HEK293 (cell line): ENCODE measurements around the gene ADAM33.

ENCODE experiments used
- CTCF ChIA-PET: fragments of 350-600 bp; formaldehyde crosslinking; extraction: SDS; loops from one replicate; lab custom pipeline; 2021; ENCODE audit warnings: antibody characterized with exemption; lab: Yijun Ruan, JAX
- POLR2A ChIA-PET: fragments of 300-600 bp; formaldehyde crosslinking; extraction: SDS; loops from one replicate; lab custom pipeline; 2020; ENCODE audit warnings: antibody characterized with exemption, inconsistent platforms; lab: Yijun Ruan, JAX
- H3K27ac ChIP-seq: fragments of 200-500 bp; sonication (Bioruptor generic); 2 replicates; pipeline ENCODE4 v1.5.1; 2014; ENCODE audit warnings: low read depth, low read length, control low read depth, inconsistent platforms; ENCODE audit errors: extremely low read depth
- H3K36me3 ChIP-seq, 2 experiments: fragments of 200-500 bp in 1 of 2; sonication (Bioruptor generic) in 1 of 2; 1 replicate in 1 of 2; 2 replicates in 1 of 2; pipeline ENCODE4 v1.5.1; 2014 to 2017; ENCODE audit warnings: inconsistent platforms in 2 of 2, low read length in 2 of 2; ENCODE audit not compliant: control insufficient read depth in 2 of 2, insufficient read depth in 1 of 2
- H3K4me1 ChIP-seq: fragments of 200-500 bp; sonication (Bioruptor generic); 2 replicates; pipeline ENCODE4 v1.5.1; 2014; ENCODE audit warnings: mild to moderate bottlenecking, low read length, inconsistent platforms; ENCODE audit not compliant: control insufficient read depth, insufficient read depth
- H3K4me3 ChIP-seq: 2 replicates; pipeline ENCODE4 v1.5.1; 2011; ENCODE audit warnings: low read depth, mild to moderate bottlenecking, control low read depth, low read length, moderate library complexity
- H3K9me3 ChIP-seq: fragments of 200-500 bp; sonication (Bioruptor generic); 2 replicates; pipeline ENCODE4 v1.5.1; 2014; ENCODE audit warnings: low read depth, low read length, inconsistent platforms; ENCODE audit not compliant: control insufficient read depth, insufficient read depth
- AEBP2 ChIP-seq: fragments of 450-650 bp; formaldehyde crosslinking; IDR thresholded peaks from 2 replicates; pipeline ENCODE4 v1.5.1; 2016; ENCODE audit warnings: missing biosample characterization, missing genetic modification characterization, borderline replicate concordance
- BCL11A ChIP-seq: fragments of 450-650 bp; formaldehyde crosslinking; IDR thresholded peaks from 2 replicates; pipeline ENCODE4 v1.5.1; 2016; ENCODE audit warnings: low read depth, missing biosample characterization, missing genetic modification characterization
- GFI1B ChIP-seq: fragments of 450-650 bp; formaldehyde crosslinking; IDR thresholded peaks from 2 replicates; pipeline ENCODE4 v1.5.1; 2016; ENCODE audit warnings: missing biosample characterization, missing genetic modification characterization
- GLIS1 ChIP-seq: fragments of 450-650 bp; formaldehyde crosslinking; IDR thresholded peaks from 2 replicates; pipeline ENCODE4 v1.5.1; 2016; ENCODE audit warnings: missing biosample characterization, missing genetic modification characterization
- HOXC10 ChIP-seq: sonication (generic); formaldehyde crosslinking; IDR thresholded peaks from 2 replicates; pipeline ENCODE4 v1.8.1; 2023; ENCODE audit warnings: mild to moderate bottlenecking, missing genetic modification reagents
- SP3 ChIP-seq: fragments of 450-650 bp; formaldehyde crosslinking; IDR thresholded peaks from 2 replicates; pipeline ENCODE4 v1.5.1; 2016; ENCODE audit warnings: missing biosample characterization, missing genetic modification characterization
- ZNF354C ChIP-seq: fragments of 450-650 bp; formaldehyde crosslinking; IDR thresholded peaks from 2 replicates; pipeline ENCODE4 v1.5.1; 2016; ENCODE audit warnings: missing biosample characterization, missing genetic modification characterization, low read depth, borderline replicate concordance
- ZNF501 ChIP-seq: fragments of 450-650 bp; formaldehyde crosslinking; IDR thresholded peaks from 2 replicates; pipeline ENCODE4 v1.5.1; 2016; ENCODE audit warnings: missing biosample characterization, missing genetic modification characterization
- ZNF561 ChIP-seq: fragments of 450-650 bp; IDR thresholded peaks from 2 replicates; pipeline ENCODE4 v1.5.1; 2018; ENCODE audit warnings: missing biosample characterization, missing genetic modification characterization, borderline replicate concordance
- ZNF645 ChIP-seq: fragments of 450-650 bp; formaldehyde crosslinking; IDR thresholded peaks from 2 replicates; pipeline ENCODE4; 2016; ENCODE audit warnings: missing biosample characterization, missing genetic modification characterization
- ZNF776 ChIP-seq: fragments of 450-650 bp; formaldehyde crosslinking; IDR thresholded peaks from 2 replicates; pipeline ENCODE4 v1.5.0; 2017; ENCODE audit warnings: missing biosample characterization, missing genetic modification characterization, borderline replicate concordance
- ZNF843 ChIP-seq: fragments of 450-650 bp; formaldehyde crosslinking; IDR thresholded peaks from 2 replicates; pipeline ENCODE4 v1.5.1; 2016; ENCODE audit warnings: missing biosample characterization, missing genetic modification characterization
- TF ChIP-seq, protein P1 (sequence below): fragments of 450-650 bp; formaldehyde crosslinking; conservative IDR thresholded peaks from 2 replicates; pipeline ENCODE4 v1.5.1; 2016; ENCODE audit warnings: low read depth, missing biosample characterization, missing genetic modification characterization
- TF ChIP-seq, protein P2 (sequence below): fragments of 450-650 bp; formaldehyde crosslinking; IDR thresholded peaks from 2 replicates; pipeline ENCODE4 v1.5.1; 2016; ENCODE audit warnings: missing biosample characterization, missing genetic modification characterization
- TF ChIP-seq, protein P3 (sequence below): fragments of 450-650 bp; formaldehyde crosslinking; IDR thresholded peaks from 2 replicates; pipeline ENCODE4 v1.5.1; 2016; ENCODE audit warnings: missing biosample characterization, missing genetic modification characterization

The ADAM33 gene

DNA sequence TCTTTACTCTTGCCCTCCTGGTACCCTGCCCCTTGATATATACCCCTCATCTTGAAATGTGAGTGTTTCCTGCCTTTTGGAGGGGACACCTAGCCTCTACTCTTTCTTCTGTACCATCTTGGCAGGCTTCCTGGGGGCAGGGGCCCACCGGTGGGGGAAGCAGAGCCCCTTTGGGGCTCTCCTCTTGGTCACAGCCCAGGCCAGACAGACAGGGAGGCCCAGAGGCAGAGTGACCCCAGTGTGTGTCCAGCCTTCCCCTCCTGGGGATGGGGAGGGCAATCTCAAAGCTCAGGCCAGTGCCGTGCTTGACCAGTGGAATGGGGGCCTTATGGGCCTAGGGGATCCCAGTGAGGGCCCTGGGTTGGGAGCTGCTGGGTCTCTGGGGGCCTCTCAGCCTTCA, 3.6 kb downstream of the ADAM33 start:
- H3K27ac ChIP-seq, result no peak overlapping the region
- TF ChIP-seq, protein P1, sequence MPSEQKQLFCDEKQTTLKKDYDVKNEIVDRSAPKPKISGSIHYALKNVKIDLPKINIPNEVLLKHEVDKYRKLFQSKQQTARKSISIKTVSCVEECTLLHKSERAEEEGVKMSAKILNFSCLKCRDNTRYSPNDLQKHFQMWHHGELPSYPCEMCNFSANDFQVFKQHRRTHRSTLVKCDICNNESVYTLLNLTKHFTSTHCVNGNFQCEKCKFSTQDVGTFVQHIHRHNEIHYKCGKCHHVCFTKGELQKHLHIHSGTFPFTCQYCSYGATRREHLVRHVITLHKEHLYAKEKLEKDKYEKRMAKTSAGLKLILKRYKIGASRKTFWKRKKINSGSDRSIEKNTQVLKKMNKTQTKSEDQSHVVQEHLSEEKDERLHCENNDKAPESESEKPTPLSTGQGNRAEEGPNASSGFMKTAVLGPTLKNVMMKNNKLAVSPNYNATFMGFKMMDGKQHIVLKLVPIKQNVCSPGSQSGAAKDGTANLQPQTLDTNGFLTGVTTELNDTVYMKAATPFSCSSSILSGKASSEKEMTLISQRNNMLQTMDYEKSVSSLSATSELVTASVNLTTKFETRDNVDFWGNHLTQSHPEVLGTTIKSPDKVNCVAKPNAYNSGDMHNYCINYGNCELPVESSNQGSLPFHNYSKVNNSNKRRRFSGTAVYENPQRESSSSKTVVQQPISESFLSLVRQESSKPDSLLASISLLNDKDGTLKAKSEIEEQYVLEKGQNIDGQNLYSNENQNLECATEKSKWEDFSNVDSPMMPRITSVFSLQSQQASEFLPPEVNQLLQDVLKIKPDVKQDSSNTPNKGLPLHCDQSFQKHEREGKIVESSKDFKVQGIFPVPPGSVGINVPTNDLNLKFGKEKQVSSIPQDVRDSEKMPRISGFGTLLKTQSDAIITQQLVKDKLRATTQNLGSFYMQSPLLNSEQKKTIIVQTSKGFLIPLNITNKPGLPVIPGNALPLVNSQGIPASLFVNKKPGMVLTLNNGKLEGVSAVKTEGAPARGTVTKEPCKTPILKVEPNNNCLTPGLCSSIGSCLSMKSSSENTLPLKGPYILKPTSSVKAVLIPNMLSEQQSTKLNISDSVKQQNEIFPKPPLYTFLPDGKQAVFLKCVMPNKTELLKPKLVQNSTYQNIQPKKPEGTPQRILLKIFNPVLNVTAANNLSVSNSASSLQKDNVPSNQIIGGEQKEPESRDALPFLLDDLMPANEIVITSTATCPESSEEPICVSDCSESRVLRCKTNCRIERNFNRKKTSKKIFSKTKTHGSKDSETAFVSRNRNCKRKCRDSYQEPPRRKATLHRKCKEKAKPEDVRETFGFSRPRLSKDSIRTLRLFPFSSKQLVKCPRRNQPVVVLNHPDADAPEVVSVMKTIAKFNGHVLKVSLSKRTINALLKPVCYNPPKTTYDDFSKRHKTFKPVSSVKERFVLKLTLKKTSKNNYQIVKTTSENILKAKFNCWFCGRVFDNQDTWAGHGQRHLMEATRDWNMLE, result no peak
- TF ChIP-seq ZNF501 (tag by site-specific recombination), result no peak
- TF ChIP-seq ZNF561 (tag by site-specific recombination), result no peak
- TF ChIP-seq HOXC10, result no peak
- TF ChIP-seq ZNF645 (tag by site-specific recombination), result no peak
- TF ChIP-seq BCL11A (tag by site-specific recombination), result no peak
- TF ChIP-seq ZNF776 (tag by site-specific recombination), result no peak
- no peak for TF ChIP-seq ZNF843 (tag by site-specific recombination)
- POLR2A ChIA-PET, result interaction anchor here (1.2 kb wide), 1 partner anchor 118 kb away, joined by 3 read pairs; the partner anchor contains the start of gene CDC25B
- no peaks in the 10 kb centered on the region for H3K36me3 ChIP-seq
- H3K4me1 ChIP-seq, result 0 out of 2 replicates have a peak, but pooled peaks cover 2% of the 10 kb centered on the region
- no peaks in the 10 kb centered on the region for H3K9me3 ChIP-seq
- CTCF ChIA-PET, result interaction anchor here (0.6 to 4.9 kb wide), 8 partner anchors 8 to 181 kb away, joined by 3 to 94 read pairs (median 19); partner anchors contain the start of gene SIGLEC1
- H3K4me3 ChIP-seq, result no peak overlapping the region

DNA sequence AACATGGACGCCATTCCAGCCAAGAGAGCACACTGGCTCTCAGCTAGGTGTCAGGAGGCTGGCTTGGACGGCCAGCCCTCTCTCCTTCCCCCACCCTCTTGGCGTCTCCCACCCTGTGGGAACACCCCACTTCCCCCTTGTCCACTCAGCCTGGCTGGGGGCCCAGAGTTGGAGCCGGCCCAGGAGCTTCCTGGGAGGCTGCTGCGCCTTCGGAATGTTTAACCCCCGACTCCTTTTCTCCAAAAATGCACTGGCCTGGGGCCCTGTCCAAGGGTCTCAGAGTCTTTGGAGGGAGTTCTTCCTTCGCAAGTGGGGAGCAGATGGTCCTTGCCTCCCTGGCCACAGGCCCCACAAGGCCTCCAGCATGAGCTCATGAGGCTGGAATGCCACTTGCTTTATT, 4.1 kb downstream of the ADAM33 start:
- H3K4me1 ChIP-seq, result 0 out of 2 replicates have a peak, but pooled peaks cover 2% of the 10 kb centered on the region
- no peak overlapping the region for H3K4me3 ChIP-seq
- ChIA-PET CTCF (interaction anchor here (0.6 to 4.9 kb wide), 15 partner anchors 9 to 182 kb away, joined by 3 to 94 read pairs (median 9); partner anchors contain the start of genes SIGLEC1 and SPEF1), POLR2A (interaction anchor here (1.2 kb wide), 1 partner anchor 118 kb away, joined by 3 read pairs; the partner anchor contains the start of gene CDC25B)
- H3K9me3 ChIP-seq, result no peaks in the 10 kb centered on the region
- H3K36me3 ChIP-seq, result no peaks in the 10 kb centered on the region
- TF ChIP-seq GLIS1 (tag by site-specific recombination) (peak; percentile 22; the same call in 1 of the 2 replicates), AEBP2 (tag by site-specific recombination) (no peak)
- H3K27ac ChIP-seq, result no peak overlapping the region

- no peak overlapping the region for H3K4me3 ChIP-seq
- no peak overlapping the region for H3K27ac ChIP-seq
- no peaks in the 10 kb centered on the region for H3K36me3 ChIP-seq
- ChIA-PET POLR2A (interaction anchor here (0.6 kb wide), 1 partner anchor 175 kb away, joined by 3 read pairs; no protein-coding TSS in a partner anchor), CTCF (interaction anchor here (0.5 to 4.9 kb wide), 17 partner anchors 7 to 633 kb away, joined by 3 to 94 read pairs (median 6); partner anchors contain the start of gene SPEF1)
- H3K4me1 ChIP-seq, result 0 out of 2 replicates have a peak, but pooled peaks cover 2% of the 10 kb centered on the region
- no peaks in the 10 kb centered on the region for H3K9me3 ChIP-seq
- no peak for TF ChIP-seq ZNF354C (tag by site-specific recombination)
- TF ChIP-seq, protein P2, sequence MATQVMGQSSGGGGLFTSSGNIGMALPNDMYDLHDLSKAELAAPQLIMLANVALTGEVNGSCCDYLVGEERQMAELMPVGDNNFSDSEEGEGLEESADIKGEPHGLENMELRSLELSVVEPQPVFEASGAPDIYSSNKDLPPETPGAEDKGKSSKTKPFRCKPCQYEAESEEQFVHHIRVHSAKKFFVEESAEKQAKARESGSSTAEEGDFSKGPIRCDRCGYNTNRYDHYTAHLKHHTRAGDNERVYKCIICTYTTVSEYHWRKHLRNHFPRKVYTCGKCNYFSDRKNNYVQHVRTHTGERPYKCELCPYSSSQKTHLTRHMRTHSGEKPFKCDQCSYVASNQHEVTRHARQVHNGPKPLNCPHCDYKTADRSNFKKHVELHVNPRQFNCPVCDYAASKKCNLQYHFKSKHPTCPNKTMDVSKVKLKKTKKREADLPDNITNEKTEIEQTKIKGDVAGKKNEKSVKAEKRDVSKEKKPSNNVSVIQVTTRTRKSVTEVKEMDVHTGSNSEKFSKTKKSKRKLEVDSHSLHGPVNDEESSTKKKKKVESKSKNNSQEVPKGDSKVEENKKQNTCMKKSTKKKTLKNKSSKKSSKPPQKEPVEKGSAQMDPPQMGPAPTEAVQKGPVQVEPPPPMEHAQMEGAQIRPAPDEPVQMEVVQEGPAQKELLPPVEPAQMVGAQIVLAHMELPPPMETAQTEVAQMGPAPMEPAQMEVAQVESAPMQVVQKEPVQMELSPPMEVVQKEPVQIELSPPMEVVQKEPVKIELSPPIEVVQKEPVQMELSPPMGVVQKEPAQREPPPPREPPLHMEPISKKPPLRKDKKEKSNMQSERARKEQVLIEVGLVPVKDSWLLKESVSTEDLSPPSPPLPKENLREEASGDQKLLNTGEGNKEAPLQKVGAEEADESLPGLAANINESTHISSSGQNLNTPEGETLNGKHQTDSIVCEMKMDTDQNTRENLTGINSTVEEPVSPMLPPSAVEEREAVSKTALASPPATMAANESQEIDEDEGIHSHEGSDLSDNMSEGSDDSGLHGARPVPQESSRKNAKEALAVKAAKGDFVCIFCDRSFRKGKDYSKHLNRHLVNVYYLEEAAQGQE (tag by site-specific recombination), result no peak
- TF ChIP-seq SP3, result peak; percentile 22
- TF ChIP-seq, protein P3, sequence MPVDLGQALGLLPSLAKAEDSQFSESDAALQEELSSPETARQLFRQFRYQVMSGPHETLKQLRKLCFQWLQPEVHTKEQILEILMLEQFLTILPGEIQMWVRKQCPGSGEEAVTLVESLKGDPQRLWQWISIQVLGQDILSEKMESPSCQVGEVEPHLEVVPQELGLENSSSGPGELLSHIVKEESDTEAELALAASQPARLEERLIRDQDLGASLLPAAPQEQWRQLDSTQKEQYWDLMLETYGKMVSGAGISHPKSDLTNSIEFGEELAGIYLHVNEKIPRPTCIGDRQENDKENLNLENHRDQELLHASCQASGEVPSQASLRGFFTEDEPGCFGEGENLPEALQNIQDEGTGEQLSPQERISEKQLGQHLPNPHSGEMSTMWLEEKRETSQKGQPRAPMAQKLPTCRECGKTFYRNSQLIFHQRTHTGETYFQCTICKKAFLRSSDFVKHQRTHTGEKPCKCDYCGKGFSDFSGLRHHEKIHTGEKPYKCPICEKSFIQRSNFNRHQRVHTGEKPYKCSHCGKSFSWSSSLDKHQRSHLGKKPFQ (tag by site-specific recombination), result peak; percentile 98
- TF ChIP-seq GFI1B (tag by site-specific recombination), result no peak
- TF ChIP-seq GLIS1 (tag by site-specific recombination), result peak; percentile 89
Observed at GRCh38 chr20:3674995-3675900, 6.6 kb downstream of the ADAM33 start.
